GM12878 (cell line): Measurements from ENCODE around the gene FNIP1. TPM values are rescaled to one million over a fixed set of nuclear protein-coding genes. Genes with fewer than 3 reads are reported as not detected.

Experiments
- ATAC-seq: fragments of 200-7000 bp; cut with Tn5 transposase; 3 replicates; pipeline ENCODE4 v1.9.1; 2020; ENCODE audit warnings: mild to moderate bottlenecking, moderate library complexity
- BruUV-seq: library from RNA; stranded (reverse); fragments of 400-500 nt; replicated peaks from 2 replicates; lab custom pipeline; 2021; lab: Mats Ljungman, UMichigan
- CTCF ChIA-PET: fragments of 300-600 bp; sonication (Branson Sonifier 250); formaldehyde crosslinking; extraction: SDS; loops from one replicate; lab custom pipeline; 2021; ENCODE audit warnings: inconsistent platforms; lab: Yijun Ruan, JAX
- POLR2A ChIA-PET: fragments of 350-600 bp; formaldehyde crosslinking; extraction: SDS; loops from one replicate; lab custom pipeline; 2021; ENCODE audit warnings: inconsistent platforms; lab: Charles Lee
- RAD21 ChIA-PET: fragments of 300-600 bp; sonication (Branson Sonifier 250); formaldehyde crosslinking; loops from one replicate; lab custom pipeline; 2023; ENCODE audit warnings: antibody characterized with exemption; ENCODE audit not compliant: unreplicated experiment; lab: Charles Lee
- SMC1A ChIA-PET: fragments of 300-600 bp; sonication (Branson Sonifier 250); formaldehyde crosslinking; loops from one replicate; lab custom pipeline; 2023; ENCODE audit not compliant: unreplicated experiment, uncharacterized antibody; lab: Charles Lee
- DNase-seq: peaks from one replicate; pipeline ENCODE4 v3.0.0-alpha.2; 2011; ENCODE audit warnings: low read depth, low spot score
- FAIRE-seq: peaks from 3 replicates; lab custom pipeline; 2011; peaks lifted over from hg19 to GRCh38; lab: Jason Lieb, UNC
- H2AFZ ChIP-seq: 2 replicates; pipeline ENCODE4 v1.6.0; 2011; ENCODE audit warnings: low read depth, low read length, control low read depth; ENCODE audit not compliant: control insufficient read depth
- H3K27ac ChIP-seq: 2 replicates; pipeline ENCODE4 v1.5.1; 2011; ENCODE audit warnings: control low read depth; ENCODE audit not compliant: control insufficient read depth, insufficient read depth
- H3K27me3 ChIP-seq, 2 experiments: replicated peaks in 1 of 2; 2 replicates each; pipeline versions ENCODE4 v1.6.0 to v1.6.1; 2011; ENCODE audit warnings: low read length in 1 of 2; ENCODE audit not compliant: control insufficient read depth in 2 of 2, insufficient read depth in 2 of 2
- H3K36me3 ChIP-seq, 2 experiments: 2 replicates each; pipeline ENCODE4 v1.5.1; 2011; ENCODE audit warnings: low read length in 1 of 2; ENCODE audit not compliant: control insufficient read depth in 2 of 2, insufficient read depth in 2 of 2
- H3K4me1 ChIP-seq: 2 replicates; pipeline ENCODE4 v1.6.1; 2011; ENCODE audit warnings: mild to moderate bottlenecking, low read length, moderate library complexity, mixed read lengths; ENCODE audit not compliant: control insufficient read depth, insufficient read depth
- H3K4me2 ChIP-seq: 2 replicates; pipeline ENCODE4 v1.6.0; 2011; ENCODE audit warnings: control low read depth; ENCODE audit not compliant: control insufficient read depth, insufficient read depth
- H3K4me3 ChIP-seq: fragments of 200-600 bp; sonication (generic); 2 replicates; pipeline ENCODE4 v1.5.1; 2016
- H3K79me2 ChIP-seq: 2 replicates; pipeline ENCODE4 v1.6.0; 2011; ENCODE audit warnings: low read length; ENCODE audit not compliant: control insufficient read depth, insufficient read depth
- H3K9ac ChIP-seq: 2 replicates; pipeline ENCODE4 v1.8.0; 2011; ENCODE audit warnings: low read length, control low read depth, mixed read lengths; ENCODE audit not compliant: control insufficient read depth, insufficient read depth
- H3K9me3 ChIP-seq: replicated peaks from 3 replicates; pipeline ENCODE4 v1.5.1; 2011; ENCODE audit warnings: mild to moderate bottlenecking, low read length; ENCODE audit not compliant: control insufficient read depth, insufficient read depth
- H4K20me1 ChIP-seq: 2 replicates; pipeline ENCODE4 v1.6.0; 2011; ENCODE audit not compliant: control insufficient read depth, insufficient read depth
- BCL11A ChIP-seq: IDR thresholded peaks from 2 replicates; pipeline ENCODE4 v1.6.1; 2011; ENCODE audit warnings: low read depth, low read length
- E4F1 ChIP-seq: fragments of 450-650 bp; IDR thresholded peaks from 2 replicates; pipeline ENCODE4 v1.6.1; 2018; ENCODE audit warnings: borderline replicate concordance, mild to moderate bottlenecking; ENCODE audit not compliant: partially characterized antibody
- GABPA ChIP-seq: IDR thresholded peaks from 2 replicates; pipeline ENCODE4 v1.6.1; 2014; ENCODE audit warnings: antibody characterized with exemption, low read depth, mild to moderate bottlenecking, inconsistent platforms
- GATAD2B ChIP-seq: fragments of 450-650 bp; conservative IDR thresholded peaks from 2 replicates; pipeline ENCODE4 v1.6.1; 2017; ENCODE audit warnings: low read depth, mild to moderate bottlenecking, moderate library complexity
- HDGF ChIP-seq: fragments of 450-650 bp; IDR thresholded peaks from 2 replicates; pipeline ENCODE4 v1.6.1; 2016; ENCODE audit warnings: antibody characterized with exemption
- MEF2A ChIP-seq: IDR thresholded peaks from 2 replicates; pipeline ENCODE4 v1.6.1; 2011; ENCODE audit warnings: low read depth, mild to moderate bottlenecking, low read length, moderate library complexity; ENCODE audit not compliant: insufficient read depth
- MEF2B ChIP-seq: fragments of 450-650 bp; IDR thresholded peaks from 2 replicates; pipeline ENCODE4 v1.6.1; 2018; ENCODE audit warnings: mild to moderate bottlenecking, moderate library complexity; ENCODE audit not compliant: partially characterized antibody, poor library complexity, severe bottlenecking
- NFXL1 ChIP-seq: fragments of 450-650 bp; IDR thresholded peaks from 2 replicates; pipeline ENCODE4 v1.6.1; 2017; ENCODE audit warnings: antibody characterized with exemption, mild to moderate bottlenecking, borderline replicate concordance
- POLR2AphosphoS5 ChIP-seq: IDR thresholded peaks from 2 replicates; pipeline ENCODE4 v1.6.1; 2011; ENCODE audit warnings: mild to moderate bottlenecking, low read length, inconsistent platforms
- SMC3 ChIP-seq: IDR thresholded peaks from 2 replicates; pipeline ENCODE4 v1.6.1; 2011; ENCODE audit warnings: low read length, improper control_type of control experiment, borderline replicate concordance
- WGBS: methylation state at CpG from one replicate; pipeline ENCODE4 v1.1.6; 2016; ENCODE audit warnings: low lambda C conversion rate; ENCODE audit not compliant: insufficient replicate concordance, insufficient coverage; ENCODE audit errors: missing lambda C conversion rate; 5-methylcytosine and 5-hydroxymethylcytosine counted together
- in situ Hi-C: fragments of 300-500 bp; cut with MboI; formaldehyde crosslinking; loops from 9 replicates; pipeline ENCODE4 v1.14.3; 2018; ENCODE audit warnings: mixed read lengths
- intact Hi-C: fragments of 100-400 bp; cut with micrococcal nuclease; formaldehyde crosslinking; loops from one replicate; pipeline ENCODE4 v1.14.2; 2022; ENCODE audit not compliant: unreplicated experiment
- polyA plus RNA-seq, 11 experiments: library from polyadenylated mRNA; depleted of rRNA in 4 of 11; unstranded in 6 of 11; stranded (reverse) in 5 of 11; fragments of >200 nt; fragmentation: Nextera tagmentation in 4 of 11; fragmentation: Illumina TruSeq in 1 of 11; extraction: Ambion mirVana in 4 of 11; extraction: Trizol in 1 of 11; gene quantifications; 1 replicate in 1 of 11; 2 replicates in 10 of 11; pipeline versions ENCODE4 v1.2.1 to v1.2.3, GENCODE V29; 2011 to 2016; ENCODE audit warnings: inconsistent platforms in 2 of 11, missing spikeins in 2 of 11, low read depth in 1 of 11
- total RNA-seq, 4 experiments: library from RNA; depleted of rRNA in 3 of 4; stranded (reverse); fragments of >200 nt in 3 of 4; fragmentation: Illumina TruSeq in 1 of 4; extraction: Trizol in 1 of 4; gene quantifications; 2 replicates each; pipeline versions ENCODE4 v1.2.1 to v1.2.3, GENCODE V29; 2013 to 2021
- TF ChIP-seq, protein P1 (sequence below): fragments of 450-650 bp; formaldehyde crosslinking; IDR thresholded peaks from 2 replicates; pipeline ENCODE4 v1.5.0; 2022; ENCODE audit warnings: mild to moderate bottlenecking, missing genetic modification characterization

The FNIP1 gene
- total and polyA plus RNA-seq, 10 of the 15 experiments (the other 5 are each of a cell fraction or from before 2014, with no cell fraction given), result 4.3 to 18.0 (median 14.0) TPM

DNA sequence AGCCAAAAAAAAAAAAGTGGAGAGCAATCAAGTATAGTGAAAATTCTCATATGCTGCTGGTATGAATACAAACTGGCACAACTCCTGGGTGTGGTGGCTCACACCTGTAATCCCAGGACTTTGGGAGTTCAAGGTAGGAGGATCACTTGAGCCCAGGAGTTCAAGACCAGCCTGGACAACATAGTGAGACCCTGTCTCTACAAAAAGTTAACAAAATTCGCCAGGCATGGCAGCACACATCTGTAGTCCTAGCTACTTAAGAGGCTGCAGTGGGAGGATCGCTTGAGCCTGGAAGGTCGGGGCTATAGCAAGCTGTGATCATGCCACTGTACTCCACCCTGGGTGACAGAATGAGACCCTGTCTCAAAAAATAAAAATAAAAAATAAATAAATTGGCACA, 51.7 kb downstream of the FNIP1 start:
- BruUV-seq, result no TSS peak

DNA sequence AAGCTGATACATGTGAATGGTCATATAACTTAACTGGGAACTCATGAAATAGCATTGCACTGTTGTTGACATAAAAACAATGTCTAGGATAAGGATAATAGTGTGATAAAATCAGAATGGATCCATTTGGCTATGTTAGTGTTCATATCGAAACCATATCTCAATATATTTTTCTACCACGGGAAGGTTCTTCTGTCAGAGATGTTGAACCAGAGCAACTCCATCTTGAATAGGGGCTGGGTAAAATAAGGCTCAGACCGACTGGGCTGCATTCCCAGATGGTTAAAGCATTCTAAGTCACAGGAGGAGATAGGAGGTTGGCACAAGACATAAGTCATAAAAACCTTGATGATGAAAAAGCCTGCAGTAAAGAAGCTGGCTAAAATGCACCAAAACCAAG, 56.3 kb downstream of the FNIP1 start:
- ChIA-PET POLR2A (interaction anchor here (0.5 kb wide), 1 partner anchor 135 kb away, joined by 4 read pairs; no protein-coding TSS in a partner anchor), SMC1A (no interaction called here), RAD21 (no interaction called here), CTCF (interaction anchor here (0.6 kb wide), 1 partner anchor 9 kb away, joined by 3 read pairs; no protein-coding TSS in a partner anchor)
- BruUV-seq, result no TSS peak
- in situ Hi-C loops (no loop called here), intact Hi-C loops (no loop called here)
- no peaks in the 10 kb centered on the region for H4K20me1 ChIP-seq
- no peak overlapping the region for H3K4me2 ChIP-seq
- ATAC-seq (no peak), DNase-seq (no peak), FAIRE-seq (no peak)
- no peaks in the 10 kb centered on the region for H3K27me3 ChIP-seq
- 98% methylated on average over 3 of the region's 3 CpGs for WGBS
- H2AFZ ChIP-seq, result no peak overlapping the region
- H3K9ac ChIP-seq, result no peak overlapping the region
- no peak overlapping the region for H3K4me3 ChIP-seq
- H3K9me3 ChIP-seq, result no peaks in the 10 kb centered on the region; the same call in 2 of the 3 replicates
- H3K79me2 ChIP-seq, result no peaks in the 10 kb centered on the region
- no peak overlapping the region for H3K27ac ChIP-seq
- H3K4me1 ChIP-seq, result no peaks in the 10 kb centered on the region
- peaks cover 0 to 19% of the 10 kb centered on the region in 2 experiments; a peak in 2 of 4 replicates for H3K36me3 ChIP-seq
- TF ChIP-seq POLR2AphosphoS5 (no peak), MEF2B (no peak), NFXL1 (no peak), E4F1 (no peak), GATAD2B (no peak), BCL11A (no peak), HDGF (no peak), SMC3 (no peak), MEF2A (no peak)
- TF ChIP-seq, protein P1, sequence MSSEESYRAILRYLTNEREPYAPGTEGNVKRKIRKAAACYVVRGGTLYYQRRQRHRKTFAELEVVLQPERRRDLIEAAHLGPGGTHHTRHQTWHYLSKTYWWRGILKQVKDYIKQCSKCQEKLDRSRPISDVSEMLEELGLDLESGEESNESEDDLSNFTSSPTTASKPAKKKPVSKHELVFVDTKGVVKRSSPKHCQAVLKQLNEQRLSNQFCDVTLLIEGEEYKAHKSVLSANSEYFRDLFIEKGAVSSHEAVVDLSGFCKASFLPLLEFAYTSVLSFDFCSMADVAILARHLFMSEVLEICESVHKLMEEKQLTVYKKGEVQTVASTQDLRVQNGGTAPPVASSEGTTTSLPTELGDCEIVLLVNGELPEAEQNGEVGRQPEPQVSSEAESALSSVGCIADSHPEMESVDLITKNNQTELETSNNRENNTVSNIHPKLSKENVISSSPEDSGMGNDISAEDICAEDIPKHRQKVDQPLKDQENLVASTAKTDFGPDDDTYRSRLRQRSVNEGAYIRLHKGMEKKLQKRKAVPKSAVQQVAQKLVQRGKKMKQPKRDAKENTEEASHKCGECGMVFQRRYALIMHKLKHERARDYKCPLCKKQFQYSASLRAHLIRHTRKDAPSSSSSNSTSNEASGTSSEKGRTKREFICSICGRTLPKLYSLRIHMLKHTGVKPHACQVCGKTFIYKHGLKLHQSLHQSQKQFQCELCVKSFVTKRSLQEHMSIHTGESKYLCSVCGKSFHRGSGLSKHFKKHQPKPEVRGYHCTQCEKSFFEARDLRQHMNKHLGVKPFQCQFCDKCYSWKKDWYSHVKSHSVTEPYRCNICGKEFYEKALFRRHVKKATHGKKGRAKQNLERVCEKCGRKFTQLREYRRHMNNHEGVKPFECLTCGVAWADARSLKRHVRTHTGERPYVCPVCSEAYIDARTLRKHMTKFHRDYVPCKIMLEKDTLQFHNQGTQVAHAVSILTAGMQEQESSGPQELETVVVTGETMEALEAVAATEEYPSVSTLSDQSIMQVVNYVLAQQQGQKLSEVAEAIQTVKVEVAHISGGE (CRISPR knock-in tag), result no peak

More for the DNA sequence above, 51.7 kb downstream of the FNIP1 start:
- H3K4me2 ChIP-seq, result no peak overlapping the region
- TF ChIP-seq GABPA, result no peak
- RAD21 ChIA-PET, result no interaction called here
- DNase-seq (no peak), ATAC-seq (no peak), FAIRE-seq (no peak)
- 88% methylated on average over 3 of the region's 3 CpGs for WGBS
- peaks cover 9% of the 10 kb centered on the region; the same call in 1 of the 2 replicates for H3K4me1 ChIP-seq
- H3K27ac ChIP-seq, result no peak overlapping the region
- POLR2A ChIA-PET, result no interaction called here
- H3K36me3 ChIP-seq, result peaks cover 0 to 19% of the 10 kb centered on the region in 2 experiments; a peak in 2 of 4 replicates
- in situ Hi-C loops, result no loop called here
- H2AFZ ChIP-seq, result no peak overlapping the region
- H3K79me2 ChIP-seq, result peaks cover 10% of the 10 kb centered on the region
- SMC1A ChIA-PET, result interaction anchor here (1.1 kb wide), 1 partner anchor 156 kb away, joined by 3 read pairs; no protein-coding TSS in a partner anchor
- H3K4me3 ChIP-seq, result no peak overlapping the region
- no peaks in the 10 kb centered on the region; the same call in 2 of the 3 replicates for H3K9me3 ChIP-seq
- no peak overlapping the region for H3K9ac ChIP-seq
- H3K27me3 ChIP-seq, result no peaks in the 10 kb centered on the region
- intact Hi-C loops, result no loop called here
- H4K20me1 ChIP-seq, result no peaks in the 10 kb centered on the region
- CTCF ChIA-PET, result interaction anchor here (0.6 kb wide), 1 partner anchor 588 kb away, joined by 3 read pairs; no protein-coding TSS in a partner anchor
